GM23248 (cell line): ENCODE data around the gene CMKLR1. TPM values are rescaled to one million over a fixed set of nuclear protein-coding genes. Genes with fewer than 3 reads are reported as not detected.

Source experiments
- DNase-seq: peaks from one replicate; pipeline ENCODE4 v3.0.0-alpha.2; 2015
- H2AFZ ChIP-seq: fragments of 200-600 bp; sonication (generic); 2 replicates; pipeline ENCODE4 v1.6.1; 2016; ENCODE audit warnings: antibody characterized with exemption
- H3F3A ChIP-seq: fragments of 200-600 bp; sonication (generic); 2 replicates; pipeline ENCODE4 v1.6.1; 2016; ENCODE audit warnings: mild to moderate bottlenecking, antibody characterized with exemption, mixed run types; ENCODE audit not compliant: insufficient read depth
- H3K27ac ChIP-seq: fragments of 200-600 bp; sonication (generic); 2 replicates; pipeline ENCODE4 v1.5.1; 2016; ENCODE audit warnings: mild to moderate bottlenecking
- H3K27me3 ChIP-seq: fragments of 200-600 bp; sonication (generic); replicated peaks from 2 replicates; pipeline ENCODE4 v1.6.1; 2016; ENCODE audit warnings: mild to moderate bottlenecking; ENCODE audit not compliant: insufficient read depth
- H3K36me3 ChIP-seq: fragments of 200-600 bp; sonication (generic); 2 replicates; pipeline ENCODE4 v1.6.1; 2016; ENCODE audit warnings: low read depth, mild to moderate bottlenecking
- H3K4me1 ChIP-seq: fragments of 200-600 bp; sonication (generic); 2 replicates; pipeline ENCODE4 v1.6.1; 2016; ENCODE audit warnings: mild to moderate bottlenecking; ENCODE audit not compliant: insufficient read depth
- H3K4me2 ChIP-seq: fragments of 200-600 bp; sonication (generic); one replicate; pipeline ENCODE4 v1.6.1; 2016; ENCODE audit warnings: mild to moderate bottlenecking; ENCODE audit not compliant: unreplicated experiment
- H3K4me3 ChIP-seq: fragments of 200-600 bp; sonication (generic); 2 replicates; pipeline ENCODE4 v1.5.1; 2016; ENCODE audit warnings: mild to moderate bottlenecking
- H3K79me2 ChIP-seq: fragments of 200-600 bp; sonication (generic); 2 replicates; pipeline ENCODE4 v1.6.1; 2016; ENCODE audit warnings: mild to moderate bottlenecking; ENCODE audit not compliant: insufficient read depth
- H3K9ac ChIP-seq: fragments of 200-600 bp; sonication (generic); 2 replicates; pipeline ENCODE4 v1.6.1; 2016; ENCODE audit warnings: mild to moderate bottlenecking
- H3K9me2 ChIP-seq: fragments of 200-600 bp; sonication (generic); 2 replicates; pipeline ENCODE4 v1.6.1; 2016; ENCODE audit warnings: mixed run types, mild to moderate bottlenecking, moderate library complexity; ENCODE audit not compliant: insufficient read depth
- H3K9me3 ChIP-seq: fragments of 200-600 bp; sonication (generic); one replicate; pipeline ENCODE4 v1.6.1; 2017; ENCODE audit warnings: low read depth
- H4K20me1 ChIP-seq: fragments of 200-600 bp; sonication (generic); 2 replicates; pipeline ENCODE4 v1.6.0; 2016; ENCODE audit not compliant: insufficient read depth
- EZH2 ChIP-seq: fragments of 200-600 bp; sonication (generic); IDR thresholded peaks from 2 replicates; pipeline ENCODE4 v1.6.1; 2018; ENCODE audit warnings: antibody characterized with exemption, mild to moderate bottlenecking; ENCODE audit not compliant: insufficient read depth, poor library complexity, severe bottlenecking
- EZH2phosphoT487 ChIP-seq: fragments of 200-600 bp; sonication (generic); IDR thresholded peaks from 2 replicates; pipeline ENCODE4 v1.6.1; 2018; ENCODE audit warnings: antibody characterized with exemption, moderate library complexity, mild to moderate bottlenecking, low read depth; ENCODE audit not compliant: insufficient read depth
- WGBS, 2 experiments: methylation state at CpG; one replicate each; pipeline ENCODE4 v1.1.6; 2015 to 2017; ENCODE audit warnings: low lambda C conversion rate in 2 of 2, low coverage in 1 of 2; ENCODE audit errors: missing lambda C conversion rate in 2 of 2; 5-methylcytosine and 5-hydroxymethylcytosine counted together
- in situ Hi-C: fragments of 300-500 bp; cut with MboI; formaldehyde crosslinking; loops from 2 replicates; pipeline ENCODE4 v1.15.0; 2020
- polyA plus RNA-seq: library from polyadenylated mRNA; unstranded; fragments of >200 nt; fragmentation: Nextera tagmentation; extraction: Ambion mirVana; gene quantifications from 2 replicates; pipeline ENCODE4 v1.2.1, GENCODE V29; 2016
- total RNA-seq: library from RNA; depleted of rRNA; stranded (reverse); fragments of >200 nt; shearing (Covaris generic); gene quantifications from 2 replicates; pipeline ENCODE4 v1.2.3, GENCODE V29; 2014

The CMKLR1 gene
- total and polyA plus RNA-seq, 2 experiments from 2014 or later = 1.9 to 2.9 TPM

GRCh38 chr12:108248011-108248410, 91.1 kb downstream of the CMKLR1 start:
- Histone ChIP-seq H3K36me3 (no peaks in the 10 kb centered on the region), H3K27me3 (peaks cover 7% of the 10 kb centered on the region; the same call in 1 of the 2 replicates), H3K9me2 (no peaks in the 10 kb centered on the region), H3K4me3 (no peak overlapping the region), H3F3A (no peaks in the 10 kb centered on the region), H4K20me1 (no peaks in the 10 kb centered on the region), H3K4me2 (no peak overlapping the region), H3K79me2 (no peaks in the 10 kb centered on the region), H3K9ac (no peak overlapping the region), H2AFZ (no peak overlapping the region), H3K27ac (no peak overlapping the region), H3K9me3 (no peaks in the 10 kb centered on the region), H3K4me1 (no peaks in the 10 kb centered on the region)
- no peak for TF ChIP-seq EZH2phosphoT487
- no peak for TF ChIP-seq EZH2
- 43 to 55% methylated on average over 13 of the region's 13 CpGs for WGBS, 2 experiments
- no peak for DNase-seq
- in situ Hi-C loops = no loop called here

DNA sequence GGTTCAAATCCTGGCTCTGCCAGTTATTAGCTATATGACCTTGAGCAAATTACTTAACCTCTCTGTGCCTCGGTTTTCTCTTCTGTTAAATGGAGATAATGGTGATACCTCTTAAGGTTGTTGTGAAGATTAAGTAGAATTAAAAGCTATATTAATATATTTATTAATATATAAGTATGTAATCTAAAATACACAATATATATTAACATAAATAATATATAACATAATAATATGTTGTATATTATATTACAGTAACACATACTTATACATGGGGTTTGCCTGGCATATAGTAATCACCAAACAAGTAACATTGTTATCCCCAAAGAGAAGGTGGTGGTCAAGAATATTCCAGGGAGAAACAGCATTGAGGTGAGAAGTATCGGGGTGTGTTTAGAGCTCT, 92.0 kb downstream of the CMKLR1 start:
- TF ChIP-seq EZH2phosphoT487 (no peak), EZH2 (no peak)
- in situ Hi-C loops = no loop called here
- H3K36me3 ChIP-seq = no peaks in the 10 kb centered on the region
- no peaks in the 10 kb centered on the region for H3K4me1 ChIP-seq
- H3K4me3 ChIP-seq = no peak overlapping the region
- WGBS, 2 experiments = 40 to 44% methylated on average over 2 of the region's 2 CpGs
- H3K9ac ChIP-seq = no peak overlapping the region
- H4K20me1 ChIP-seq = no peaks in the 10 kb centered on the region
- no peaks in the 10 kb centered on the region for H3F3A ChIP-seq
- no peaks in the 10 kb centered on the region for H3K9me2 ChIP-seq
- no peaks in the 10 kb centered on the region for H3K79me2 ChIP-seq
- H2AFZ ChIP-seq = no peak overlapping the region
- no peak for DNase-seq
- no peak overlapping the region for H3K4me2 ChIP-seq
- H3K9me3 ChIP-seq = no peaks in the 10 kb centered on the region
- H3K27ac ChIP-seq = no peak overlapping the region
- H3K27me3 ChIP-seq = peaks cover 7% of the 10 kb centered on the region; the same call in 1 of the 2 replicates

DNA sequence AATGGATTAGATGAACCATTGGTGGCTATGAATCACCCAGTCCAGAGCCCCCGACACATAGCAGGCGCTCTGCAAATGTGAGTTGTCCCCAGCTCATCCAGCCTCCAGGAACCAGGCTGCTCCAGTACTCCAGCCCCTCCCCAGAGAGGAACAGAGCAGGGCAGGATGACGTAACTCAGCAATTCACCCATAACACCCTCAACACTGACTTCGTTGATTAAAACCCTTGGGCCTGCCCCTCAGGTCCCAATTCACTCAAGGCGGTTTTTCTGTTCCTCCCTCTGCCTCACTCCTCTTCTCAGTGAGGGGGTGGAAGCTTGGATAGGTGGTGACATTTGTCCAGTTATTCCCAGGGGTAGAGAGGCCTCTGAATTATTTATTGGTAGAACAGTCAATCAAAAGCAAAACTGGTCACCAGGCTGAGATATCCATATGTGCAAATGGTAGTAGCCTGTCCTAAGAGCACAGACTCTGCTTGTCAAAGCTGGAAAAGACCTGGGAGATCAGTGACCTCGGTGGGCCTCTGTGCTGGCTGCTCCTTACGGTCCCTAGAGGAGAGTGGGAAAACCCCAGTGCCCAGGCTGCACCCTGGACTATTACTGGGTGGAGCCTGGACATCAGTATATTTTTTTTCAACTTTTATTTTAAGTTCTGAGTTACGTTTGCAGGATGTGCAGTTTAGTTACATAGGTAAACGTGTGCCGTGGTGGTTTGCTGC, 97.0 kb downstream of the CMKLR1 start:
- in situ Hi-C loops = no loop called here
- Histone ChIP-seq H3K4me1 (no peaks in the 10 kb centered on the region), H3K9ac (no peak overlapping the region), H2AFZ (no peak overlapping the region), H3K9me3 (no peaks in the 10 kb centered on the region), H3K27me3 (no peaks in the 10 kb centered on the region; the same call in 1 of the 2 replicates), H3K4me2 (no peak overlapping the region), H3K4me3 (no peak overlapping the region), H3K9me2 (no peaks in the 10 kb centered on the region), H3K27ac (no peak overlapping the region), H3F3A (no peaks in the 10 kb centered on the region), H3K79me2 (no peaks in the 10 kb centered on the region), H4K20me1 (no peaks in the 10 kb centered on the region), H3K36me3 (no peaks in the 10 kb centered on the region)
- TF ChIP-seq EZH2phosphoT487 (no peak), EZH2 (no peak)
- 28 to 32% methylated on average over 10 of the region's 10 CpGs for WGBS, 2 experiments
- DNase-seq = no peak

GRCh38 chr12:108240928-108241327, 98.2 kb downstream of the CMKLR1 start:
- in situ Hi-C loops = no loop called here
- no peak for DNase-seq
- Histone ChIP-seq H4K20me1 (no peaks in the 10 kb centered on the region), H3K9ac (no peak overlapping the region), H3K4me1 (no peaks in the 10 kb centered on the region), H3K4me2 (no peak overlapping the region), H3K9me2 (no peaks in the 10 kb centered on the region), H3K4me3 (no peak overlapping the region), H3K9me3 (no peaks in the 10 kb centered on the region), H2AFZ (no peak overlapping the region), H3K79me2 (no peaks in the 10 kb centered on the region), H3K27me3 (no peaks in the 10 kb centered on the region; the same call in 1 of the 2 replicates), H3K27ac (no peak overlapping the region), H3K36me3 (no peaks in the 10 kb centered on the region), H3F3A (no peaks in the 10 kb centered on the region)
- no peak for TF ChIP-seq EZH2phosphoT487
- no peak for TF ChIP-seq EZH2
- WGBS, 2 experiments = 30% methylated on average over 4 of the region's 4 CpGs
